ENCODE measurements around the gene FGF1.

DNA sequence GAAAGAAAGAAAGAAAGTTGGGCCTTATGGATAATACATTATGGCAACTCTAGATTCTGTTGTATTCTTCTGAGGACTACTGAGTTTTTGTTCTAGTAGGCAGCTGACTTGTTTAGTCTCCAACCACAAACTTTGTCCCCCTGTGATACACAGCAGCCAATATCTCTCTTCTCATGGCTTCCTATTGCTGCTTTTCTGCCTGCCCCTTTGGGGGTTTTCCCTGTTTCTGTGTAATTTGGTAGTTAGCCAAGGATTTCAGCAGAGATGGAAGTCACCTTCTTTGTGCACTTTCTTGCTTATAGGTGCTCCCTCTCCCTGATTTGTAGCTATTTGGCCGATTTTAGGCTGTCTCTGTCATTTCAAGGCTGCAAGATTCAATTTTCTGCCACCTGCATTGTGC, 109.6 kb downstream of the FGF1 start:
- TF ChIP-seq, protein P1, sequence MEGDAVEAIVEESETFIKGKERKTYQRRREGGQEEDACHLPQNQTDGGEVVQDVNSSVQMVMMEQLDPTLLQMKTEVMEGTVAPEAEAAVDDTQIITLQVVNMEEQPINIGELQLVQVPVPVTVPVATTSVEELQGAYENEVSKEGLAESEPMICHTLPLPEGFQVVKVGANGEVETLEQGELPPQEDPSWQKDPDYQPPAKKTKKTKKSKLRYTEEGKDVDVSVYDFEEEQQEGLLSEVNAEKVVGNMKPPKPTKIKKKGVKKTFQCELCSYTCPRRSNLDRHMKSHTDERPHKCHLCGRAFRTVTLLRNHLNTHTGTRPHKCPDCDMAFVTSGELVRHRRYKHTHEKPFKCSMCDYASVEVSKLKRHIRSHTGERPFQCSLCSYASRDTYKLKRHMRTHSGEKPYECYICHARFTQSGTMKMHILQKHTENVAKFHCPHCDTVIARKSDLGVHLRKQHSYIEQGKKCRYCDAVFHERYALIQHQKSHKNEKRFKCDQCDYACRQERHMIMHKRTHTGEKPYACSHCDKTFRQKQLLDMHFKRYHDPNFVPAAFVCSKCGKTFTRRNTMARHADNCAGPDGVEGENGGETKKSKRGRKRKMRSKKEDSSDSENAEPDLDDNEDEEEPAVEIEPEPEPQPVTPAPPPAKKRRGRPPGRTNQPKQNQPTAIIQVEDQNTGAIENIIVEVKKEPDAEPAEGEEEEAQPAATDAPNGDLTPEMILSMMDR (IDR thresholded peaks at IDR 0.05 in 8 of 11, conservative IDR thresholded peaks at IDR 0.05 in 3 of 11), result no peak
- no peak for TF ChIP-seq POLR2AphosphoS5 (IDR thresholded peaks at IDR 0.05)
